Measurements from ENCODE around the gene ARFGEF3.

GRCh38 chr6:138250513-138251247 is 88.9 kb downstream of the ARFGEF3 start:
- TF ChIP-seq CTCF (IDR thresholded peaks at IDR 0.05) = no peak
- no peak for TF ChIP-seq ZFX (IDR thresholded peaks at IDR 0.05; ENCODE audit: borderline replicate concordance)

Measured in 22Rv1 (cell line).